ENCODE data around the gene ADGRG6.
"Not testable (repeated sequence)": the region's sequence is repeated elsewhere in the genome, so short reads cannot be mapped to it uniquely, and the experiment has no call there.

Gene ADGRG6

DNA sequence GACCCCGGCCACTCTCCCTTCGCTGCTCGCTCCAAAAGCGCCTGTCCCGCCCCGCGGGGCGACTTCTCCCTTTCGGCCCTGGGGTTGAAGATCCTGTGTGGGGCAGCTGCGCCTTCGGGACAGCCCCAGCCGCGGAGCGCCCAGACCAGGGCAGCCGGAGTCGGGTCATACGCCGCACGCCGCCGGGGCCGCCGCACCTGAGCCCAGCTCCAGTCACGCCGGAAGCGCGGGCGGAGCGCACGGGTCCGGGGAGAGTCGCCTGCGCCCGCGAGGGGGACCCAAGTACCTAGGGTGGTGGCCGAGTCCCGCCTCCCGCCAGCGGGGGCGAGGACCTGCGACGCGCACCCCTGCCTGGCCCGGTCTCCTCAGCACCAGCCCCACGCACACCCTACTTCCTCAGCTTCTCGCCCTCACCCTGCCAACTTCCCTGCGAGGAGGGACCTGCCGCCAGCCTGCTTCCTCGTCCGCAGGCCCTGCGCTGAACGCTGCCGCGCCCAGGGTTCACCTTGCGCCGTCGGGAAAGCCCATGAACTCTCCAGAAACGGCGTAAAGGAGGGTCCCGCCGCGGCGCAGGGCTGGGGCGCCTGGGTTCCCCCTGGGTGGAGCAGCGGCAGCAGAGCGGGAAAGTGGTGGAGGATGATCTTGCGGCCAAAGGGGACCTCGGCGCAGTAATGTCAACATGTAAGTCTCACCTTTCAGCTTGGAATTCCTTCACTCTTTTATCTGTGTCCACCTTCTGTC is at the start of gene ADGRG6:
ADGRG6 (plus strand) TSS at position 357 of the 741 bp plus-strand sequence; CDS start at position 680, 323 bp downstream.
- DNase-seq = peak; percentile 16 to 26

- no peak for DNase-seq
These were observed 47.3 kb upstream of the ADGRG6 start for GRCh38 chr6:142254513-142254912.

DNA sequence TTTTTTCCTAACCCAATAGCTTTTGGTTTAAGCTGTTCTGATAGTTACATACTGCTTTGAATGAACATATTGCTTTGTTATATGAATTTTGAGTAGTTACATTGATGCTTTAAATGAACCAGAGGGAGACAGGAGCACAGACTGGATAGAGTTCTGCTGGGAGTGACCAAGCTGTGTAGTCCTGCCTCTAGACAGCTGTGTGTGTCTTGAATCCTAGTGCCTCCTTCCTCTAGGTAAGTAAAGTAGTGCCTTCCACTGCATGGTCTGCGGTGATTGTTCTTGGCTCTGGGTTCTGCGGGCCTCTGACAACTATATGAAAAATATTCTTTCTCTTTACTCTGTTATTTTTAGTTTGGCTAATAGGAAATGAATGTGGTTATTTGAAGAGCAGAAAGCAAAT is 46.0 kb upstream of the ADGRG6 start:
- DNase-seq = no peak

- no peak for DNase-seq
These were observed 43.5 kb upstream of the ADGRG6 start for GRCh38 chr6:142258305-142258704.

DNA sequence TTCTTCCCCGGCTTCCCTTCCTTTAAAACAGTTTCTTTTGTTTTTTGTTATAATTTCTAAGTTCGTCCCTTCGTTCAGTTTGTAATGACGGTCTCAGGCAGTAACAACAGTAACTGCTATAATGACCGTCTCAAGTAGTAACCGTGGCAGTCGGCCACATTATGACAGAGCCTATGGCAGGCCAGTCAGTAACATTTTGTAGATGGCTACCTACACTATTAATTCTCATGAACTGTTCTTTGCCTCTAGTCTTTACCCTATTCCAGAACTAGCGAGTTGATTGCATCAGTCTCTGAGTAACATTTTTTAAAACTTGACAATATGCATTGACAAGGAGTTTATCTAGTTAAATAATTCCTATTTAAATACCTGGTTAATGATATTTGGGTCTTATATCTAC is 43.0 kb upstream of the ADGRG6 start:
- DNase-seq = no peak

DNA sequence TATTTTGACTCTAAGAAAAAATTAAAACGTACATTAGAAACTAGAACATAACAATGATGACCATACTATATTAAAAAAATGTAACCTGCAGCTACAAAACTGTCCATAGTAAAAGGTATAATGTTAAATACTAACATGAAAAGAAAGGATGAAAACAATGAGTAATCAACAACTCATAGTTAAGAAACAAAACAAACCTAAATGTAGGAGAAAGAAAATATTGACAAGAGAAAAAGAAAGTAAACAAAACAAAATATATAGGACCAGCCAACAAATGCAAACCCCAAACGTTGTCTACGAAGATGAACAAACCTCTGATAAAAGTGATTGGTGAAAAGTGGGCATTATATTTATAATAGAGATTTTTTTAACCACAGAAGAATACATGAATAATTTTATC is 41.1 kb upstream of the ADGRG6 start:
- no peak for DNase-seq

GRCh38 chr6:142262231-142262630 is 39.6 kb upstream of the ADGRG6 start:
- no peak for DNase-seq

- DNase-seq = no peak
These were observed 36.3 kb upstream of the ADGRG6 start for GRCh38 chr6:142265476-142265875.

GRCh38 chr6:142266060-142266459 is 35.7 kb upstream of the ADGRG6 start:
- no peak for DNase-seq

GRCh38 chr6:142271476-142271875 is 30.3 kb upstream of the ADGRG6 start:
- DNase-seq = no peak

DNA sequence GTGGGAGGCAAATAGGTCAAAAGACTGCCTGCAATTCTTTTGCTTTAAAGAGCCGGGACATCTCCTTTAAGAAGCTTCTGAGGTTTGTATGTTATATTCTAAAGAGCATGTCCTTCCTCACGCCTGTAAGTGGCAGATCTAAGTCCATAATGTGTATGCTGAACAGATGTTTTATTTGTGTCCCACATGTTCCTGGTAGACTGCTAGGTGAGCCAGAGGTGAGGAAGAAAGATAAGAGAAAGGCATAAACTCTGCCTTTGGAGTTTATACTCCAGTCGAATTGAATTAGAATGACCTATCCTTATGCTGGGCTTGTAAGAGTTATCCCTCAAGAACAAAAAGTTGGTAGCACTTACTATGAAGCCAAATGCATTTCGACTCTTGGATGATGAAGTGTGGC is 27.2 kb upstream of the ADGRG6 start:
- no peak for DNase-seq

- no peak for DNase-seq
These were observed 26.4 kb upstream of the ADGRG6 start for GRCh38 chr6:142275236-142276006.

- no peak for DNase-seq
These were observed 25.6 kb upstream of the ADGRG6 start for GRCh38 chr6:142276256-142276655.

GRCh38 chr6:142279350-142280180 is 22.2 kb upstream of the ADGRG6 start:
- DNase-seq = no peak

GRCh38 chr6:142280265-142280664 is 21.5 kb upstream of the ADGRG6 start:
- no peak for DNase-seq

GRCh38 chr6:142280927-142281326 is 20.9 kb upstream of the ADGRG6 start:
- no peak for DNase-seq

GRCh38 chr6:142283138-142283537 is 18.7 kb upstream of the ADGRG6 start:
- not testable (repeated sequence) for DNase-seq

GRCh38 chr6:142284419-142284818 is 17.4 kb upstream of the ADGRG6 start:
- DNase-seq = no peak

- no peak for DNase-seq
These were observed 16.3 kb upstream of the ADGRG6 start for GRCh38 chr6:142285235-142286087.

GRCh38 chr6:142286088-142286409 is 15.8 kb upstream of the ADGRG6 start:
- no peak for DNase-seq

GRCh38 chr6:142289687-142290086 is 12.1 kb upstream of the ADGRG6 start:
- no peak for DNase-seq

- no peak for DNase-seq
These were observed 11.0 kb upstream of the ADGRG6 start for GRCh38 chr6:142290851-142291250.

DNA sequence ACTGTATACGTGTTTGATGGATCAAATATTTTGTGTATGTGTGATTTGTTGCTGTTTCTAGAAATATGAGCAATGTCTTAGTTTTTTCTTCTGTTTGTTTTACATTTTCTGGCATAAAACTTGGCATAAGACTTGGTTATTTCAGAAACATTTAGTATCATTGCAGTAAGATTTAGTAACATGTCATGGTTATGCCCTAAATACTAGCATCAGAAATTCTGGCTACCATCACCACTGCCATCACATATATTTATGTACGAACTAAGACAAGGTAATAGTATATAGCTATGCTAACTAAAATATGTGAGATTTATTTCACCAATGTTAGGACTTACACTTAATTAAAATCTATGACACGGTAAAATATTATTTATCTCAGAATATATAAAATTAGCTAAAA is 10.3 kb upstream of the ADGRG6 start:
- no peak for DNase-seq
